ENCODE results near the gene NMNAT3.
A peak's percentile ranks its signal among the peaks of the same experiment; 100 is the strongest.

The NMNAT3 gene

DNA sequence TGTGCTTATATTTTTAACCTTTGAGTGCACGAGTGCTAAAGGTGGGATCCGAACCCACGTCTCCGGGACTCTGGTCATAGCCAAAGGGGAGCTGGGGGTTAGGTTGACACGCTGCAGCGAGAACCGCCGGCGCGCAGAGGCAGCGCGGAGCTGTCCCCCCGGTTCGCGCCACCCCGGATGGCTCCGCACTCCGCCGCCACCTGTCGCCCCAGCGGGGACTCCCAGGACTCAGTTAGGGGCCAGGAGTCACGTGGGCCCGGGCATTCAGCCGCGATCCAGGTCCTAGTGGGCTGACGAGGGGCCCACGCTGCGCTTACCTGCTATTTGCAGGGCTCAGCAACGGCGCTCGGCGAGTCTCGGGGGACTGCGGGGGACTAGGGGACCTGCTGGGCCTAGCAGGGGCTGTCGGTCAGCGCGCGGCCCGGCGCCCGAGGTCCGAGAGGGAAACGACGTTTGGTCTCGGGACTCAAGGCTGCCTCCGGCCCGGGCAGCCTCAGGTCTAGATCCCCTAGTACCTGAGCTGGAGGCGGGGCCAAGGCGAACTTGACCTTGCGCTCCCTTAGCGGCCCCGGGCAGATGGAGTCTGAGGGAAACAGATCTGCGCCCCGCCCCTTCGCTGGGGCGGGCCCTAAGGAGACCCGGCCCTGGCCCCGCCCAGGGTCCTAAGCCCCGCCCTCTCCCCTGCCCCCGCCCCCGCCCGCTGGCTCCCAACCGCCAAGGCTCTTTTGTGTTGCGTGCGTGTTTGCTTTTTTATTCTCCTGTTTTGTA lies at the start of gene NMNAT3:
NMNAT3 (minus strand) TSS at position 585 of the 768 bp plus-strand sequence. CDS start 50,248 bp downstream, outside the sequence.
- DNase-seq (ENCODE audit: low read depth in 2 of 2) = peak; percentile 54 to 66

DNA sequence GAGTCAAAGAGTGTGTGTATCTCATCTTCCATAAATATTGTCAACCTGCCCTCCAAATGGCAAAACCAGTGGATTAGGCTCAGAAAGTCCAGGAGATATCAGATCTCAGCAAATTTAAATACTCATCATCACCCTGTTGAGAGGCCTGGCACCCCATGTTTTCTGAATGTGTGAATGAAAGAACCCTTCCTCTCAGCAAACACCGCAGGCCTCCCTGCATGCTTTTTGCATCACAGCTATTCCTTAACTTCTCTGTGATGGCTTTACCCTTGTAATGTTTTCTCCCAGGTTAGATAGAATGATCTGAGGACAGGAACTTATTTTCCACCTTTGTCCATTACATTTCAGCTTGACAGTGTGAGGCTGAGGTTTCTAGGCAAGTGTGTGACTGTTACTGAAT lies 43.6 kb upstream of the NMNAT3 start:
- DNase-seq (ENCODE audit: low read depth in 2 of 2) = no peak

GRCh38 chr3:139718415-139718814 lies 40.6 kb upstream of the NMNAT3 start:
- DNase-seq (ENCODE audit: low read depth in 2 of 2) = no peak

- DNase-seq (ENCODE audit: low read depth in 2 of 2) = no peak
These were observed 39.2 kb upstream of the NMNAT3 start for GRCh38 chr3:139716908-139717485.

- DNase-seq (ENCODE audit: low read depth in 2 of 2) = no peak
These were observed 38.1 kb upstream of the NMNAT3 start for GRCh38 chr3:139715743-139716360.

DNA sequence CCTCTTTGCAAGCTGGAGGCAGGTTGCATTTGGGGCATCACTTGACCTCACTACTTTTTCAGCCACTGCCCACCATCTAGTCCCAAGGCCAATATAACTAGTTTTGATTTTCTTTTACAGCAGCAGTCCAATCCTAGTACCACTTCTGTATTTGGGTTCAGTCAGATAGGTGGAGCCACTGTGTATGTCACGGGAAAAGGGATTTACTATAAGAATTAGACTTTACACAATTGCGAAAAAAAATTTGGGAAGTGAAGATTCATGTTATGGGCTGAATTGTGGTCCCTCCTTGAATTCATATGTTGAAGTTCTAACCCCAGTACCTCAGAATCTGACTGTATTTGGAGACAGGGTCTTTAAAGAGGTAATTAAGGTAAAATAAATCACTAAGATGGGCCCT lies 37.4 kb upstream of the NMNAT3 start:
- no peak for DNase-seq (ENCODE audit: low read depth in 2 of 2)

GRCh38 chr3:139710212-139710611 lies 32.4 kb upstream of the NMNAT3 start:
- DNase-seq (ENCODE audit: low read depth in 2 of 2) = no peak

DNA sequence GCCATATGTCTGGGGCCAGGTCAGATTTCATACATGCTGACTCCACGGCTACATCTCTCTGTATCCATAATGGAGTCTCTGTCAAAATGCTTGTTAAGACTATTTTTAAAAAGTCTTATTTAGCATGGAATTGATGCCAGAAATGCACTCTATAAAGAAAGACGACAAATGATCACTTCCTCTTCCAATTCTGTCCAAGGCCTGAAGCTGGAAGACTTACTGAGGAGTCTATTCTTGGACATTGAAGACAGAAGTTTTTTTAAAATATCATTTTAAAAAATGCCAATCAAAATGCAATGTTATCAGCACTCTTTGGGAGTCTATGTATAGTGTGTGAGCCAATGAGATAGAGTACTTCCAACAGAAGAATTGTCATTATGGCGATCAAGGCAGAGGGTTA lies 27.9 kb upstream of the NMNAT3 start:
- DNase-seq (ENCODE audit: low read depth in 2 of 2) = no peak

- no peak for DNase-seq (ENCODE audit: low read depth in 2 of 2)
These were observed 18.5 kb upstream of the NMNAT3 start for GRCh38 chr3:139696314-139696604.

DNA sequence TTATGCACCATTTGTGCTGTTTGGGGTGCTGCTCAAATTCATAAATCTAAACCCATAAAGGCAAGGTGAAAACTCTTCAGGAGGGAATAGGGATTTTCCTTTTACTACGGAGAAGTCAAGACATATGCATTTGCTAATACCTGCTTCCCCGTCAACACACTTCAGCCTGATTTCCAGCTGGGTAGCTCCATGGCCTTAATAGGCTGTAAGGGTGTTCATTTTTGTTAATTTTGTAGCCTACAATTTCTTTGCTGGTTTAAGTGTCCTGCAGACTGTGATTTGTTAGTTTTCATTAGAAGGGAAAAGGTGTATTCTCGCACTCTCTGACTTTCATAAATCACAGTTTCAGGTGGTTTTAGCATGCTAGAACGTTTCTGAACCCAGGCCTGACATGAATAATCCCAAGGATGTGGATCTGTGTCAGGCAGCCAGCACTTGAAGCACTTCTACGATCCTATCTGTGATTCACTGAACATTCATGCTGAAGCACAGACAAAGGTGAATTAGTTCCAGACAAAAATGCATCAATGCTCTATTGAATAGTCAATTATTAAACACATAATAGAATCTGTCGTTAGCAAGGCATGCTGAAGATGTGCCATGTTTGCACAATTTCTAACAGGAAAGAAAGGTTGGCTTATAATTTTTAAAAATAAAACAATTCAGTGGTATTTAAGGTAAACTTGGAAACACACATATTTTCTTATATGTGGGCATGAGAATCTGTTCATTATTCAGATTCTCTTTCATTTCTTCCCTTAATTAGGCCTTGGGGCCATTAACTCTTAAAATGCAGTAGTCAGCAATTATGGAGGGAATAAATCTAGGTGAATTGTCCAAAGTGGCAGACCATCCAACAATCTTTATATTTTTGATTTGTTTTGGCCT lies 17.9 kb upstream of the NMNAT3 start:
- DNase-seq (ENCODE audit: low read depth in 2 of 2) = no peak

DNA sequence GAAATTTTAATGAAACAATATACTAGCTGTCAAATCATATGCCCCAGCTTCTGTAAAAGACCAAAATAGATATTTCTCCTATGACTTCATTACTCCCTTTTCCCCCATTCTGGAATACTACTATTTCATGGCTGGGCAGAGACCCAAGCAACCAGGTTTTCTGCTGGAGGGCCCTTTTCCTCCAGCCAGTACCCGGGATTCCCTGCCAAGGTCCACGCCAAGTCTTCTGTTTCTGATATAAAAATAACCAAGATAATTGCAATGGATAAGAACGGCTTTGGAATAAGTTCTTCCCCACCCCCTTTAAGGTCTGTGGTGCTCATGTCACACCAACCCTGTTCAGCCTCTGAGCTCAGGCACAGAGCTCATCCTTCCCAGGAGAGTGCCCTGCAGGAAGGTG lies 17.2 kb upstream of the NMNAT3 start:
- DNase-seq (ENCODE audit: low read depth in 2 of 2) = no peak

DNA sequence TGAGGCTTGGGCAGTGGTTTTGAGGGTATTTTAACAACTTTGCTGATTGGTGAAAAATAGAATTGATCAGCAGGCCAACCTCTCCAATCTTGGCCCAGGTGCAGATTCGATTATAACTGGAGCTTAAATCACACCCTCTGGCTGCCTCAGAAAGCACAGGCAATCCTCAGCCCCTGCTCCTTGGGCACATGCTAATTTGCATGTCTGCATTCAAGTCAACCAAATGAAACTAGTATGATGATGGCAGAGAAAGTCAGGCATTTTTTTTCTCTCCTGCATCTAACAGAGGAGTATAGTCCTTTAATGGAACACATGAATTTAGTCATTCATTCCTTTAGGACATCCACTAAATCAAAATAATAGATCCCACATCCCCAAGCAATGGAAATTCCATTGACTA lies 16.8 kb upstream of the NMNAT3 start:
- no peak for DNase-seq (ENCODE audit: low read depth in 2 of 2)

- DNase-seq (ENCODE audit: low read depth in 2 of 2) = no peak
These were observed 13.8 kb upstream of the NMNAT3 start for GRCh38 chr3:139691619-139692018.

DNA sequence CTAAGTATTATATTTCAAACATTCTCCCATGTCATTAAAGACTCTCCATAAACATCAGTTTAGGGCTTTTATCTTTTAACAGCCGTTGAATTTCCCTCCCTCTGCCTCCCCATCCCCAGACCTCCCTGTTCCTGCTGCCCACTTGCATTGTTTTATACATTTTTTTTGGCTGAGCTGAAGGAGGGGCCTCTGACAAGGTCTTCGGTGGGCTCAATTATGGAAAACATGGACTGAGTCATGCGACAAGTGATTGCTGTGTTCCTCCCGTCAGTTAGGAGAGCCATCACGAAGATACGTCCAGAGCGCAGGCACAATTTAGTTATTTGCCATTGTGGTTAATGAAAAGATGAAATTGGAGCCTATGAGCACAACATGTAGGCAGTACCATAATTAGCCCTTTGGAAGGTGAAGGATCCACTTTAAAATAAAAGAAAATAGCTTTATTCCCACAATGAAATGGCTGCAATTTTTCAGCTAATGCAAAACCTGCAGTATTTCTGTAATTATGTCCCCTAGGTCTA lies 12.0 kb upstream of the NMNAT3 start:
- no peak for DNase-seq (ENCODE audit: low read depth in 2 of 2)

DNA sequence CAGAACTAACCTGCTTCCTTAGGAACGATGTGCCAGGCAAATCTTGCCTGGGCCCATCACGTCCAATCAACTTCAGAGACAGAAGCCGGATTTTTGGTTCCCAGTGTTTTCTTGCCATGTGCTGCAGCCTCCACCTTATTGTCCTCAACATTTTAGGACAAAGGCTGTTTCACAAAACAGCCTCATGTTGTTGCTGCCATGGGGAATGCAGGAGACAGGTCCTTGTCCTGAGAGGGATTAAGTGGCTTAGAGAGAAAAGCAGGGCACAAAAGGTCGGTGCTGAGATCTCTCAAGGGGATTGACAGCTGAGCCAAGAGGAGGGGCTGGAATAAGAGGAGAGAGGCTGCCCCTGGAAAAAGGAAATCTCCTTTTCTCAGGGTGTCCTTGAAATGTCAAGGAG lies 11.3 kb upstream of the NMNAT3 start:
- DNase-seq (ENCODE audit: low read depth in 2 of 2) = no peak

- no peak for DNase-seq (ENCODE audit: low read depth in 2 of 2)
These were observed 9.7 kb upstream of the NMNAT3 start for GRCh38 chr3:139687431-139687830.

GRCh38 chr3:139686624-139687023 lies 8.9 kb upstream of the NMNAT3 start:
- no peak for DNase-seq (ENCODE audit: low read depth in 2 of 2)

GRCh38 chr3:139686206-139686605 lies 8.4 kb upstream of the NMNAT3 start:
- DNase-seq (ENCODE audit: low read depth in 2 of 2) = no peak

DNA sequence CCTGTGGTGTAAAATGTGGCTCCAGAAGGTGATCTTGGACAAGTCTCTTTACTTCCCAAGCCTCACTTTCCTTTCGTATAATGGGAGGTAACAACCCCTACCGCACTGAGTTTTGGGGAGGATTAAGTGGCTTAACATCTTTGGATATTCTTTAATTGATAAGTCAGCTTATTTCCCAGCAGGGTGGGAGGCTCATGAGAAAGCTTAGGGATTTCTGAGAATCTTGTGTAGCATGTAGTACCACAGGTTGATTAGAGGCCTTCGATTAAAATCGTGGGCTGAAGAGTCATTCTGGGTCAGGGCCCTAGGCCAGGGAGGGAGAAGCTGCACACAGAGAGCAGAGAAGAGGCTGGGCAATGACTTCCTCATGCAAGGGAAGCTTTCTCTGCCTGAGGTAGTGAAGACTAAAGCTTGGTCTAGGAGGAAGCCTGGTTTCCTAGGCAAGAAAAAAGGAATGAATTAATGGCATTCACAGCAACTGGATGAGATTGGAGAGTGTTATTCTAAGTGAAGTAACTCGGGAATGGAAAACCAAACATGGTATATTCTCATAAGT lies 1.5 kb upstream of the NMNAT3 start:
- DNase-seq (ENCODE audit: low read depth in 2 of 2) = no peak

DNA sequence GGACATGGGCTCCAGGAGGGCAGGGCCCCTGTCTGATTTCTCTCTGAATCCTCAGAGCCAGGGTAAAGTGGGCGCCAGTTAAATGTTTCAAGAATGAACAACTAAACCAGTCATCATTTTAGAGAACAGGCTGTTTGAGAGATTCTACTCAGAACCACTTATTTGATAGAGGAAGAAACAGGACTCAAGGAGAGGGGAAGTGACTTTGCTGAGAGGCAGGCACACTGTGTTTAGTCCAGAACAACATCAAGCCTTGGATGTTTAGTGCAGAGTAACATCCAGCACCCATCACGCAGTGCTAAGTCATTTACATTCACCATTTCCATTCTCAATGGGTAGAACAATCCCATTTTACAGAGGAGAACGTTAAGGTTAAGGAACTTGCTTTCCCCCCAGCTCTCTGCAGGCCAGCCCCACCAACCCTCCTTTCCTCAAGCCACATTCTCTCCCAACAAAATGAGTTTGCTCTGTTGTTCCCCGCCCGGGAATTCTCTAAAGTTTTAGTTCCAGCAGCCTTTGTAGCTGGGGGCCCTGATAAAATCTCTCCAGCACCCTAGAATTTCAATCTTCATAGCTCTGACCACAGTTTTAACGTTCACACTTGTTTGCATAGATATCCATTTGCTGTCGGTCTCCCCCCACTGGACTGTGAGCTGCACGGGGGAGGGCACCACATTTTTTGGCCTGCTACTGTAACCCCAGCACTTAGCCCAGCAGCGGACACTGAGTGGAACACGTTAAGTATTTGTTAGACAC lies 962 bp downstream of the NMNAT3 start:
- DNase-seq (ENCODE audit: low read depth in 2 of 2) = no peak

DNA sequence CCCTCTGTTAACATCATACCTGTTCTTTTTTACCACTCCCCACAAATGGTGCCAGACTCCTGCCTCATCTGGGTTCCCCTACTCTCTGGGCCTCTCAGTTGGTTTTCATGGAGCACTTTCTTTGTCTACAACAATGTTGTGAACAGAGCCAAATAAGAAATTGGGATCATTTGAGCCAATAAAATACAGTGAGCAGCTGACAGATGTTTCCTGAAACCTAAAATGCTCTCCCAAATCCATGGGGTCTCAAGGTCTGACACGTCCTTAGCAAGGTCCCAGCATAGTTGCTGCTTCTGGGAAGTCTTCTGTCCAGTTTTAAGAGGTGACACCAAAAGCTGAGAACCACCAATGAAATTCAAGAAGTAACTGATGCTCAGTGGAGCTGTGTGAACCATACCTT lies 1.7 kb downstream of the NMNAT3 start:
- no peak for DNase-seq (ENCODE audit: low read depth in 2 of 2)
